Ishikawa (cell line): ENCODE measurements around the gene SCARF1.

Experiments used
- CEBPB ChIP-seq: IDR thresholded peaks from 2 replicates; pipeline ENCODE4 v1.6.1; 2012
- EGR1 ChIP-seq: IDR thresholded peaks from 2 replicates; pipeline ENCODE4 v1.6.1; 2012
- EP300 ChIP-seq: IDR thresholded peaks from 2 replicates; pipeline ENCODE4 v1.6.1; 2012; ENCODE audit warnings: borderline replicate concordance
- FOXM1 ChIP-seq: IDR thresholded peaks from 2 replicates; pipeline ENCODE4 v1.6.1; 2012; ENCODE audit warnings: low read depth, borderline replicate concordance
- MAX ChIP-seq: IDR thresholded peaks from 2 replicates; pipeline ENCODE4 v1.6.1; 2012
- RAD21 ChIP-seq: IDR thresholded peaks from 2 replicates; pipeline ENCODE4 v1.6.1; 2012; ENCODE audit warnings: low read depth
- REST ChIP-seq: IDR thresholded peaks from 2 replicates; pipeline ENCODE4 v1.6.1; 2012; ENCODE audit warnings: low read depth, mild to moderate bottlenecking
- TAF1 ChIP-seq: IDR thresholded peaks from 2 replicates; pipeline ENCODE4 v1.6.1; 2012; ENCODE audit warnings: low read depth, mild to moderate bottlenecking
- TCF12 ChIP-seq: IDR thresholded peaks from 2 replicates; pipeline ENCODE4 v1.6.1; 2012; ENCODE audit warnings: low read depth
- TEAD4 ChIP-seq: IDR thresholded peaks from 2 replicates; pipeline ENCODE4 v1.6.1; 2012
- USF1 ChIP-seq: IDR thresholded peaks from 2 replicates; pipeline ENCODE4 v1.6.1; 2012
- ZBTB7A ChIP-seq: IDR thresholded peaks from 2 replicates; pipeline ENCODE4 v1.6.1; 2012; ENCODE audit warnings: low read depth

GRCh38 chr17:1658100-1658499 lies 12.6 kb upstream of the SCARF1 start:
- no peak for TF ChIP-seq CEBPB
- no peak for TF ChIP-seq RAD21
- no peak for TF ChIP-seq MAX
- no peak for TF ChIP-seq EP300
- no peak for TF ChIP-seq TCF12
- TF ChIP-seq FOXM1: no peak
- TF ChIP-seq USF1: no peak
- TF ChIP-seq TEAD4: no peak
- TF ChIP-seq REST: no peak
- TF ChIP-seq TAF1: no peak
- no peak for TF ChIP-seq ZBTB7A
- no peak for TF ChIP-seq EGR1
